Tibial nerve (tissue), 4 donors: ENCODE data around the gene ANKFN1. TPM values are rescaled to one million over a fixed set of nuclear protein-coding genes. Genes with fewer than 3 reads are reported as not detected.

Experiments
- DNase-seq, 2 donors: peaks; one replicate each; pipeline ENCODE4 v3.0.0-alpha.2; 2019; ENCODE audit warnings: low spot score in 2 of 2
- H3K27ac ChIP-seq, 4 donors: fragments of 200-600 bp; sonication (generic) in 3 of 4; one replicate each; pipeline ENCODE4 v1.5.1; 2017 to 2019; ENCODE audit warnings: mild to moderate bottlenecking in 1 of 4
- H3K27me3 ChIP-seq, 2 donors: fragments of 200-600 bp; sonication (generic) in 1 of 2; one replicate each; pipeline versions ENCODE4 v1.5.1 to v1.6.0; 2017 to 2019
- H3K36me3 ChIP-seq, 3 donors: fragments of 200-600 bp; sonication (generic); one replicate each; pipeline ENCODE4 v1.5.1; 2018 to 2019
- H3K4me1 ChIP-seq, 4 donors: fragments of 200-600 bp; sonication (generic) in 3 of 4; one replicate each; pipeline ENCODE4 v1.5.1; 2017 to 2019
- H3K4me3 ChIP-seq, 4 donors: fragments of 200-600 bp; sonication (generic) in 3 of 4; one replicate each; pipeline ENCODE4 v1.5.1; 2017 to 2019; ENCODE audit warnings: mild to moderate bottlenecking in 1 of 4, moderate library complexity in 1 of 4
- H3K9me3 ChIP-seq, 4 donors: fragments of 200-600 bp; sonication (generic) in 3 of 4; one replicate each; pipeline ENCODE4 v1.5.1; 2017 to 2019
- CTCF ChIP-seq, 5 experiments: fragments of 200-600 bp in 3 of 5; fragments of 450-650 bp in 2 of 5; sonication (generic) in 3 of 5; IDR thresholded peaks; one replicate each; pipeline ENCODE4 v1.5.1; 2016 to 2019; ENCODE audit warnings: antibody characterized with exemption in 5 of 5, mild to moderate bottlenecking in 3 of 5, moderate library complexity in 2 of 5
- EP300 ChIP-seq, 2 donors: sonication (generic); formaldehyde crosslinking; IDR thresholded peaks; one replicate each; pipeline ENCODE4 v1.6.1; 2017; ENCODE audit warnings: antibody characterized with exemption in 2 of 2, mild to moderate bottlenecking in 1 of 2
- POLR2A ChIP-seq, 2 donors: fragments of 450-650 bp; IDR thresholded peaks; one replicate each; pipeline ENCODE4 v1.6.1; 2017; ENCODE audit warnings: antibody characterized with exemption in 2 of 2, mild to moderate bottlenecking in 2 of 2, moderate library complexity in 2 of 2
- WGBS, 2 donors: methylation state at CpG; one replicate each; pipeline ENCODE4 v1.1.5; 2018; 5-methylcytosine and 5-hydroxymethylcytosine counted together
- total RNA-seq, 4 donors: library from RNA; depleted of rRNA; stranded (reverse); fragments of >200 nt; gene quantifications; one replicate each; pipeline ENCODE4 v1.1.0, GENCODE V29; 2016

The ANKFN1 gene
- total RNA-seq, 4 donors from 2014 or later, result 0.63 to 6.5 (median 2.1) TPM; not detected in 1

DNA sequence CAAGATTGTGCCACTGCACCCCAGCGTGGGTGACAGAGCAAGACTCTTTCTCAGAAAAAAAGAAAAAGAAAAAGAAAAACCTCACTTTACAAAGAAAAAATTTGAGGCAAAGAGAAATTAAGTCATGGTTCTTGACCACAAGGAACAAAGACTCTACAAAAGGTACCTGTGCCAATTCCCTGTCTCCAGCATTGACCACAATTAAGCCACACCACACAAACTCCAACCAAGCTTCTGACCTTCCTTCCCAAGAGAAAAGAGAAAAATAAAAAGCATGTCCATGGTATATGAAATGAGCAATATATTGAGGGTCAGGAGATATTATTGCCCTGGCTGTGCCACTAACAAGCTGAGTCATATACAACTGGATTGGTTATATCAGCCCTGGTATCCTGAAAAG, 293.9 kb downstream of the ANKFN1 start:
- TF ChIP-seq EP300 (IDR thresholded peaks at IDR 0.05), result no peak

DNA sequence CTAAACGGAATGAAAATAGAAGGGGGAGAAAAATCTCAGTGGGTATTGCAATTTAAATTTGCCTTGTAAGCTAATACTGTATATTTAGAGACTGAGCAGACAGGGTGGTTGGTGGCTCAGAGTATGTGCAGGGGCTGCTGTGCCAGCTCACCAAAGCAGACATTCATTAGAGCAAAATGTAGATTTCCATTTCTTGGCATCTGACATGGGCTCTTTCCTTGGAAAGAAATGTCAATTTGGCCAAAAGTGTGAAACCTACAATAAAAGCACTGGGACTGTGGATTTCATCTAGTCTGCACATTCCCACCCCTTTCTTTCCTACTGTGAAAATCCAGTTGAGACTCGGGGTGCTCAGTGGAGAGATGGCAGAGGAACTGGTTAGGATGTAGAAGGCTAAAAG, 295.1 kb downstream of the ANKFN1 start:
- no peaks in the 10 kb centered on the region for H3K36me3 ChIP-seq
- DNase-seq, result no peak
- no peak overlapping the region for H3K4me3 ChIP-seq
- no peak overlapping the region for H3K27ac ChIP-seq
- H3K9me3 ChIP-seq, result no peaks in the 10 kb centered on the region
- H3K4me1 ChIP-seq, result no peaks in the 10 kb centered on the region
- H3K27me3 ChIP-seq, result no peaks in the 10 kb centered on the region
- no peak for TF ChIP-seq EP300 (IDR thresholded peaks at IDR 0.05)
- no peak for TF ChIP-seq CTCF (IDR thresholded peaks at IDR 0.05)
- no peak for TF ChIP-seq POLR2A (IDR thresholded peaks at IDR 0.05)
- 67 to 76% methylated on average over 2 of the region's 2 CpGs for WGBS, 2 donors

More for the DNA sequence above, 293.9 kb downstream of the ANKFN1 start:
- Histone ChIP-seq H3K36me3 (no peaks in the 10 kb centered on the region), H3K27ac (no peak overlapping the region), H3K4me3 (no peak overlapping the region), H3K9me3 (no peaks in the 10 kb centered on the region), H3K4me1 (no peaks in the 10 kb centered on the region), H3K27me3 (no peaks in the 10 kb centered on the region)
- 95% methylated on average over 1 of the region's 1 CpG for WGBS, 2 donors
- no peak for DNase-seq

- no peak overlapping the region for H3K27ac ChIP-seq
- H3K27me3 ChIP-seq, result no peaks in the 10 kb centered on the region
- H3K36me3 ChIP-seq, result no peaks in the 10 kb centered on the region
- no peak for DNase-seq
- no peaks in the 10 kb centered on the region for H3K9me3 ChIP-seq
- H3K4me1 ChIP-seq, result no peaks in the 10 kb centered on the region
- 45 to 56% methylated on average over 8 of the region's 8 CpGs for WGBS, 2 donors
- no peak for TF ChIP-seq EP300 (IDR thresholded peaks at IDR 0.05)
- TF ChIP-seq POLR2A (IDR thresholded peaks at IDR 0.05), result no peak
- TF ChIP-seq CTCF (IDR thresholded peaks at IDR 0.05), result no peak
- no peak overlapping the region for H3K4me3 ChIP-seq
Measured at GRCh38 chr17:56449176-56449575, 295.9 kb downstream of the ANKFN1 start.

- no peak overlapping the region for H3K27ac ChIP-seq
- WGBS, 2 donors, result 83 to 93% methylated on average over 1 of the region's 1 CpG
- H3K27me3 ChIP-seq, result no peaks in the 10 kb centered on the region
- no peaks in the 10 kb centered on the region for H3K36me3 ChIP-seq
- TF ChIP-seq EP300 (IDR thresholded peaks at IDR 0.05) (no peak), CTCF (IDR thresholded peaks at IDR 0.05) (no peak), POLR2A (IDR thresholded peaks at IDR 0.05) (no peak)
- no peaks in the 10 kb centered on the region for H3K9me3 ChIP-seq
- no peak for DNase-seq
- no peaks in the 10 kb centered on the region for H3K4me1 ChIP-seq
- H3K4me3 ChIP-seq, result no peak overlapping the region
Measured at GRCh38 chr17:56451629-56452028, 298.4 kb downstream of the ANKFN1 start.

GRCh38 chr17:56452461-56452860, 299.2 kb downstream of the ANKFN1 start:
- no peaks in the 10 kb centered on the region for H3K4me1 ChIP-seq
- no peaks in the 10 kb centered on the region for H3K36me3 ChIP-seq
- DNase-seq, result no peak
- H3K27me3 ChIP-seq, result no peaks in the 10 kb centered on the region
- H3K4me3 ChIP-seq, result no peak overlapping the region
- TF ChIP-seq EP300 (IDR thresholded peaks at IDR 0.05), result no peak
- TF ChIP-seq POLR2A (IDR thresholded peaks at IDR 0.05), result no peak
- no peak for TF ChIP-seq CTCF (IDR thresholded peaks at IDR 0.05)
- 69 to 86% methylated on average over 1 of the region's 1 CpG for WGBS, 2 donors
- H3K27ac ChIP-seq, result no peak overlapping the region
- no peaks in the 10 kb centered on the region for H3K9me3 ChIP-seq

- no peak for DNase-seq
- WGBS, 2 donors, result 61 to 66% methylated on average over 5 of the region's 5 CpGs
- Histone ChIP-seq H3K4me3 (no peak overlapping the region), H3K27me3 (no peaks in the 10 kb centered on the region), H3K9me3 (no peaks in the 10 kb centered on the region), H3K36me3 (no peaks in the 10 kb centered on the region), H3K27ac (no peak overlapping the region), H3K4me1 (no peaks in the 10 kb centered on the region)
- TF ChIP-seq POLR2A (IDR thresholded peaks at IDR 0.05) (no peak), CTCF (IDR thresholded peaks at IDR 0.05) (no peak), EP300 (IDR thresholded peaks at IDR 0.05) (no peak)
Measured at GRCh38 chr17:56457501-56457900, 304.2 kb downstream of the ANKFN1 start.
